Right cardiac atrium (tissue), 5 donors: ENCODE measurements around the gene BCAS3. TPM values are rescaled to one million over a fixed set of nuclear protein-coding genes. Genes with fewer than 3 reads are reported as not detected.
"Not testable (repeated sequence)": the region's sequence is repeated elsewhere in the genome, so short reads cannot be mapped to it uniquely, and the experiment has no call there.

Experiments used
- ATAC-seq, 2 donors: fragments of 200-7000 bp; cut with Tn5 transposase; one replicate each; pipeline versions ENCODE4 v1.8.0 to v1.9.1; 2020; ENCODE audit warnings: moderate library complexity in 2 of 2, mild to moderate bottlenecking in 1 of 2
- DNase-seq, 3 donors: peaks; one replicate each; pipeline ENCODE4 v3.0.0-alpha.2; 2020
- H3K27ac ChIP-seq: one replicate; pipeline ENCODE4 v1.5.1; 2013; ENCODE audit warnings: mild to moderate bottlenecking, low read length, control low read depth, moderate library complexity
- H3K27me3 ChIP-seq: one replicate; pipeline ENCODE4 v1.6.1; 2013; ENCODE audit not compliant: control insufficient read depth, insufficient read depth
- H3K4me1 ChIP-seq: one replicate; pipeline ENCODE4 v1.6.1; 2013; ENCODE audit warnings: low read length; ENCODE audit not compliant: control insufficient read depth, insufficient read depth
- H3K4me3 ChIP-seq: one replicate; pipeline ENCODE4 v1.5.1; 2013; ENCODE audit warnings: low read length, control low read depth
- H3K9me3 ChIP-seq: one replicate; pipeline ENCODE4 v1.6.1; 2013; ENCODE audit warnings: low read length; ENCODE audit not compliant: control insufficient read depth
- WGBS: extraction: QIAGEN DNeasy Blood & Tissue Kit; methylation state at CpG from one replicate; pipeline ENCODE4 v1.1.7; 2013; 5-methylcytosine and 5-hydroxymethylcytosine counted together
- intact Hi-C, 4 donors: fragments of 100-400 bp; cut with DNase I; formaldehyde crosslinking; loops; one replicate each; pipeline versions ENCODE4 v1.11.0 to v1.14.0; 2022 to 2023
- polyA plus RNA-seq: library from polyadenylated mRNA; stranded (reverse); fragments of 200-250 nt; gene quantifications from one replicate; pipeline ENCODE4 v1.2.3, GENCODE V29; 2013
- total RNA-seq, 4 donors: library from RNA; stranded (reverse); fragmentation: NEBNext Ultra II Directional; extraction: Animal tissue kit (Norgen Biotek cat#: 25700); gene quantifications; one replicate each; pipeline ENCODE4 v1.2.1, GENCODE V29; 2021
- donor health status: healthy with polysubstance abuse.
- donor health status: DM: no; HTN: yes; CAD: no.
- donor health status: DM: no; HTN: no; CAD: no.
- donor health status: DM: no; HTN: yes; CAD: no; lungs with severe emphysema.
- donor health status: DM: yes; HTN: yes; CAD: no.

Gene BCAS3
- total and polyA plus RNA-seq, 5 donors, result 6.6 to 19.6 (median 19.1) TPM

DNA sequence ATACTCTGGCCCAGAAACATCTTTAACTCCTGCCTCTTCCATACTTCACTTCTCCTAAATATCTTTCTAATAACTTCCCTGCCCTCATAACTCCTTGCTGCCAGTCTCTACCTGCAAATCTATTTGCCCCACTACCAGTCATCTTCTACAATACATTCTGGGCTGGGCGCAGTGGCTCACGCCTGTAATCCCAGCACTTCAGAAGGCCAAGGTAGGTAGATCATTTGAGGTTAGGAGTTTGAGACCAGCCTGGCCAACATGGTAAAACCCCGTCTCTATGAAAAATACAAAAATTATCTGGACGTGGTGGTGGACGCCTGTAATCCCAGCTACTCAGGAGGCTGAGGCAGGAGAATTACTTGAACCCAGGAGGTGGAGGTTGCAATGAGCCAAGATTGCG, 763.9 kb downstream of the BCAS3 start:
- H3K27ac ChIP-seq, intact Hi-C loops, DNase-seq, H3K27me3 ChIP-seq, H3K4me1 ChIP-seq, ATAC-seq, H3K4me3 ChIP-seq, H3K9me3 ChIP-seq: not testable (repeated sequence)
- WGBS, result 95% methylated on average over 6 of the region's 6 CpGs

- ATAC-seq (no peak), DNase-seq (no peak)
- Histone ChIP-seq H3K27ac (no peak overlapping the region), H3K4me3 (no peak overlapping the region), H3K27me3 (peaks cover 3% of the 10 kb centered on the region), H3K9me3 (peaks cover 2% of the 10 kb centered on the region), H3K4me1 (no peaks in the 10 kb centered on the region)
- WGBS, result 65% methylated on average over 4 of the region's 4 CpGs
- intact Hi-C loops, result no loop called here
These were observed 764.6 kb downstream of the BCAS3 start for GRCh38 chr17:61442136-61442775.

Other genes starting within 250 kb of the BCAS3 start
- gene APPBP2, start 151.6 kb upstream of the BCAS3 start, total RNA-seq, result 10 to 100 TPM; 21.8 to 28.2 (median 25.4) TPM
- 5.3 TPM for gene APPBP2, start 151.6 kb upstream of the BCAS3 start, polyA plus RNA-seq
- gene PPM1D, start 77.7 kb upstream of the BCAS3 start, total RNA-seq, result 1 to 10 TPM; 7.5 to 10.0 (median 8.9) TPM
- 3.3 TPM for gene PPM1D, start 77.7 kb upstream of the BCAS3 start, polyA plus RNA-seq